H54 (cell line): Measurements from ENCODE around the gene EMC10.
"Not testable (repeated sequence)": the region's sequence is repeated elsewhere in the genome, so short reads cannot be mapped to it uniquely, and the experiment has no call there.

Source experiments
- DNase-seq: peaks from one replicate; pipeline ENCODE4 v3.0.0; 2011; ENCODE audit warnings: low spot score, mixed read lengths; ENCODE audit not compliant: insufficient read length
- FAIRE-seq: peaks from 3 replicates; lab custom pipeline; 2011; peaks lifted over from hg19 to GRCh38; lab: Jason Lieb, UNC
- POLR2A ChIP-seq: IDR thresholded peaks from 2 replicates; pipeline ENCODE4 v1.6.1; 2011; ENCODE audit warnings: low read depth, mild to moderate bottlenecking, low read length

EMC10 gene

DNA sequence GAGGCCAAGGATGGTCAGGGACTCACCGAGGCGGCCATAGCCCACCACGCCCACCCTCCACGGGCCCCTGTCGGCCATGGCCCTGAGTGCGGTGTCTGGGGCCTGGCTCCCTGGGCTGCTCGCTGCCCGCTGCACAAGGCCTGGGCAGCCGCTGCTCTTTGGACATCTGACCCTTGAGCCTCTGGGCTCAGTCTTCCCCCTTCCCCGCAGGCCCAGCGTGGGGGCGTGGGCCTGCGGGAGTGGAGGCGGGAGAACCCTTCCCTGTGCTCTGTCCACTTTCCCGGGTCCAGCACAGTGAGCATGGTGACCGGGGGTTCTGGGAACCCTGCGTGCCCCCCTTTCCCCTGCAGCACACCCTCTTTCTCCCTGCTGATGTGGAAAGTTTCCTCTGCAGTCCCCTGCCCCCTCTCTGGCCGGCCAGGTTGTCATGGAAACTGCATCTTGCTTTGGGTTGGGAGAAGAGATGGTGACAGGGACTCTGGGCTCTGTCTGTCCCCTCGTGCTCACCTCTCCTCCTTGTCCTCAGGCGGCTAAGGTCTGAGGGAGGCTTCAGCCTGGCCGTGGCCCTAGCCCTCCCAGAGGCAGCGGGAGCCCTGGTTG, 37.5 kb downstream of the EMC10 start, which contains the start of gene ASPDH:
Gene ASPDH (minus strand): TSS at position 168 of the 600 bp plus-strand sequence. CDS start 90 bp downstream, at position 78.
- DNase-seq (no peak), FAIRE-seq (no peak)
- TF ChIP-seq POLR2A = no peak

DNA sequence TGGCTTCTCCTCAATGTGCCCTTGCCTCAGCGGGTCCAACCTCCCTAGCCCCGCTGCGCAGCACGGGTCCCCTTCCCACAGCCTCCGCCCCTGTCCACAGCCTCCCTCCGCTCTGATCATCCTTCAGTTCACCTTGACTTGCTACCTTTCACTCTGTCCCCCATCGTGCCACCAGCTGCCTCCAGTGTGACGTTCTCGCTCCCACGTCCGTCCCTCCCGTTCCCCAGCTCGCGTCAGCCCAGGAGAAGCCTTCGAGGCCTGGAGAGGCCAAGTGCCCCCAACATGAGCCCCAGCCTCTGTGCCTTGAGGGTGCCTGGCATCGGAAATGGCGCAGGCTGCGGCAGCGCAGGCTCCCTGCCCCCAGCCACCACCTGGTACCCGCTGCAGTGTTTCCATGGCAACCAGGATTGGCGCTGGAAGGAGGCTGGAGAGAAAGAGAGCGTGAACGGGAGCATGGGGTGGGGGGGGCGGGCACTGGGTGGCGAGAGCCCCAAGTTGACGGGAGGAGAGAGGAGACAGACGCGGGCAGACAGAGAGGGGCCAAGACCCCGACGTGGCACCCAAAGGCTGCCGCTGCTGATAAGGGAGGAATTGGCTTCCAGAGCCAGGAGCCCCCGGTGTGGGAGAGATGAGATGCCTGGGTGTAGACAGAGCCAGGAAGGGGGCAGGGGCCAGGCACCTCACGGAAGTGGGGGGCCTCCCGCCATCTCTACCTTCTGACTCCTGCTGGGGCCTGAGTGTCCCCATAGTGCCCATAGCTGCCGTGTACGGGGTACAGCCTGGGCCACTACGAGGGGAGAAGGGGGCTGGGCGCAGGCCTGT, 38.2 kb downstream of the EMC10 start:
- DNase-seq (no peak), FAIRE-seq (no peak)
- TF ChIP-seq POLR2A = no peak

DNA sequence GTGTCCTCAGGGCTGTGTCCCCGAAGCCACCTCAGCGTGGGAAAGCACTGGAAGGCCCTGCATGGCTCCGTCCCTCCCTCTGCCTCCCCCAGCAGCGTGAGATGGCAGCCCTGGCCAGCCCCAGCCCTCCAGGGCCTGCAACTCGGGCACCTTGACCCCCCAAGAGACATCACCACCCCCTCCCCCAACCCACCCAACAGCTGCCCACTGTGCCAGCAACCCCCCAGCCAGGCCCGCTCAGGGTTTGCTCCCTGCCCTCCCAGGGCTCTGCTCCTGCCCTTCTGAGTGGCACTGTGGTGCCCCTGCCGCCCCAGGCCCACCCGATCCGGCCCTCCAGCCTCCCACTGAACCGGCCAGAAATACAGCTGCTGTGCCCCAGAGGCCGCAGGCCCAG, 38.9 kb downstream of the EMC10 start:
- no peak for FAIRE-seq
- DNase-seq = no peak
- no peak for TF ChIP-seq POLR2A

DNA sequence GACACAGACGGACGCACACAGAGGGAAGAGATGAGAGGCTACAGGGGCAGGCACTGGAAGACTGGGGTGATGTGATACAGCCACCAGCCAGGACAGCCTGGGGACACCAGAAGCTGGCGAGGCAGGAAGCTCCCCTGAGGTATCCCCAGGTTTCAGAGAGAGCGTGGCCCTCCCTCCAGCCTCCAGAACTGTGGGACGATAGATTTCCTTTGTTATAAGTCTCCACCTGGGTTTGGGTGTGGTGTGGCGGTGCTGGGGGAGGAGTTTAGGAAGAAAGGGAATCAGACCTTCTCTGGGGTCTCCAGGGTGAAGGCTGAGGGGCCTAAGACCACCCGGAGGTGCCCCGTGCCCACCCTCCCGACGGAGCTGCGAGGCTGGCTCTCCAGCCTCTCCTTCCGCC, 40.1 kb downstream of the EMC10 start:
- no peak for TF ChIP-seq POLR2A
- FAIRE-seq = no peak
- no peak for DNase-seq

- TF ChIP-seq POLR2A = no peak
- no peak for FAIRE-seq
- DNase-seq = no peak
Measured at GRCh38 chr19:50516964-50517703, 40.8 kb downstream of the EMC10 start.

DNA sequence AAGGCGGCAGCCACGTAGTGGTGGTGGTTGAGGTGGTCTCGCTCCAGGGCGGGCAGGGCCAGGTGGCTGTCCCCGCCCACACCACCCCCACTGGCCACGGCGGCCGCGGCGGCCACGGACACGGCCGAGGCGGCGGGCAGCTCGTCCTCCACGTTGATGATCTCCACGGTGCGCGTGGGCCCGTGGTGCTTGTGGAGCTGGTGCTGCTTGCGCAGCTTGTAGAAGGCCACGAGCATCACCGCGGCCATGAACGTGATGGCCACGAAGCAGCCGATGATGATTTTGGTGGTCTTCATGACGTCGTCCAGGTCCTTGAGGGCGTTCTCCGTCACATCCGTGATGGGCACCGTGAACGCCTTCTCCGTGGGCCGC, 41.4 kb downstream of the EMC10 start:
- no peak for DNase-seq
- no peak for TF ChIP-seq POLR2A
- no peak for FAIRE-seq

DNA sequence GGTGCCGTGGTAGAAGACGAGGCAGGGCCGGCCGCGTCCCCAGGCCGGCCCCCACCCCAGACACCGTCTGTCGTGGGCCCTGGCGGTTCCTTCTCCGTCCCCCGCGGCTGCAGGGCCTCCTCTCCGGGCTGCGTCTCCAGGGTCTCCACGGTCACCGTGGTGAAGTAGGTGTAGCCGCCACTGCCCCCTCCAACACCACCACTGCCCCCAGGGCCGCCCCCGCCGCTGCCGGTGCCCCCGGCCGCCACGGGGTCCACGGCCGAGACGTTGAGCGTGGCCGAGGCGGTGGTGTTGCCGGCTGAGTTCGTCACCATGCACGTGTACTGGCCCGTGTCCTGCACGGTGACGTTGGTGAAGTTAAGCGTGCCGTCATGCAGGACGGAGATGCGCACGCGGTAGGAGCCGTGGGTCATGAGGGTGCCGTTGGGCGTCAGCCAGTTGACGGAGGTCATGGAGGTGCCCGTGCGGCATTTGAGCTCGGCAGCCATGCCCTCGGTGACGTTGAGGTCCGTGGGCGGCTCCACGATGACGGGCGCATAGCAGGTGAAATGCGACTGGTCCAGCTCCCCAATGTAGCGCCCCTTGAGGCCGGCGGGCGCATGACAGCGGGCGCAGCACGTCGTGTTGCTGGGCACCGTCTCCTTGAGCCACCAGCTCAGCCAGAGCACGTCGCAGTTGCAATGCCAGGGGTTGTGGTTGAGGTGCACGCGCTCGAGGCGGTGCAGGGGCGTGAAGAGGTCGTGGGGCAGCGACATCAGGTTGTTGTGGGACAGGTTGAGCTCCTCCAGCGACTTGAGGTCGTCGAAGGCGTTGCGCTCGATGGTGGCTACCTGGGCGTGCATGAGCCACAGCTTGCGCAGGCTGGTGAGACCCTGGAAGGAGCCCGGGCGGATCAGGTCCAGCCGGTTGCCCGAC, 42.0 kb downstream of the EMC10 start:
- FAIRE-seq (no peak), DNase-seq (no peak)
- TF ChIP-seq POLR2A = no peak

- FAIRE-seq = no peak
- DNase-seq = no peak
- no peak for TF ChIP-seq POLR2A
Measured at GRCh38 chr19:50519006-50519575, 42.8 kb downstream of the EMC10 start.

GRCh38 chr19:50520822-50521465, 44.6 kb downstream of the EMC10 start:
- no peak for DNase-seq
- FAIRE-seq = no peak
- TF ChIP-seq POLR2A = no peak

- DNase-seq (no peak), FAIRE-seq (no peak)
- TF ChIP-seq POLR2A = no peak
Measured at GRCh38 chr19:50522881-50523280, 46.6 kb downstream of the EMC10 start.

DNA sequence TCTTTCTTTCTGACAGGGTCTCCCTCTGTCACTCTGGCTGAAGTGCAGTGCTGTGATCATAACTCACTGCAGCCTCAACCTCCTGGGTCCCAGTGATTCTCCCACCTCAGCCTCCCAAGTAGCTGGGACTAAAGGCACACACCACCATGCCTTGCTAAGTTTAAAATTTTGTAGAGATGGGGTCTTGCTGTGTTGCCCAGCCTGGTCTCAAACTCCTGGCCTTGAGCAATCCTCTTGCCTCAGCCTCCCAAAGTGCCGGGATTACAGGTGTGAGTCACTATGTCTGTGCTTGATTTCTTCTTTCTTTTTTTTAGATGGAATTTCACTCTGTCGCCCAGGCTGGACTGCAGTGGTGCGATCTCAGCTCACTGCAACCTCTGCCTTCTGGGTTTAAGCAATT, 51.7 kb downstream of the EMC10 start:
- DNase-seq, FAIRE-seq: not testable (repeated sequence)

GRCh38 chr19:50531171-50531612, 54.9 kb downstream of the EMC10 start:
- DNase-seq = no peak
- TF ChIP-seq POLR2A = no peak
- no peak for FAIRE-seq
